Upper lobe of right lung (tissue), 1 donor: ENCODE data around the gene GPR39. TPM values are rescaled to one million over a fixed set of nuclear protein-coding genes. Genes with fewer than 3 reads are reported as not detected.

ENCODE experiments used
- ATAC-seq: fragments of 200-7000 bp; cut with Tn5 transposase; one replicate; pipeline ENCODE4 v1.9.1; 2020; ENCODE audit warnings: mild to moderate bottlenecking, moderate library complexity
- DNase-seq: peaks from one replicate; pipeline ENCODE4 v3.0.0-alpha.2; 2020
- H3K27ac ChIP-seq: fragments of 200-600 bp; one replicate; pipeline ENCODE4 v1.8.0; 2022
- H3K27me3 ChIP-seq: fragments of 200-600 bp; one replicate; pipeline ENCODE4 v1.8.0; 2022; ENCODE audit warnings: mild to moderate bottlenecking
- H3K36me3 ChIP-seq: fragments of 200-600 bp; one replicate; pipeline ENCODE4 v1.8.0; 2022
- H3K4me1 ChIP-seq: fragments of 200-600 bp; one replicate; pipeline ENCODE4 v1.8.0; 2022
- H3K4me3 ChIP-seq: fragments of 200-600 bp; one replicate; pipeline ENCODE4 v1.8.0; 2022; ENCODE audit warnings: mild to moderate bottlenecking
- H3K9me3 ChIP-seq: fragments of 200-600 bp; one replicate; pipeline ENCODE4 v1.8.0; 2022
- intact Hi-C: fragments of 100-400 bp; cut with DNase I; formaldehyde crosslinking; loops from one replicate; pipeline ENCODE4 v1.11.0; 2022
- total RNA-seq: library from RNA; stranded (reverse); fragmentation: NEBNext Ultra II Directional; extraction: Animal tissue kit (Norgen Biotek cat#: 25700); gene quantifications from one replicate; pipeline ENCODE4 v1.2.1, GENCODE V29; 2021
- TF ChIP-seq, protein P1 (sequence below): fragments of 200-600 bp; IDR thresholded peaks from one replicate; pipeline ENCODE4 v1.8.0; 2022; ENCODE audit warnings: antibody characterized with exemption
- donor health status: DM: no; HTN: yes; CAD: no; lungs with severe emphysema.

The GPR39 gene
- total RNA-seq, 1 donor from 2014 or later = 13.4 TPM

DNA sequence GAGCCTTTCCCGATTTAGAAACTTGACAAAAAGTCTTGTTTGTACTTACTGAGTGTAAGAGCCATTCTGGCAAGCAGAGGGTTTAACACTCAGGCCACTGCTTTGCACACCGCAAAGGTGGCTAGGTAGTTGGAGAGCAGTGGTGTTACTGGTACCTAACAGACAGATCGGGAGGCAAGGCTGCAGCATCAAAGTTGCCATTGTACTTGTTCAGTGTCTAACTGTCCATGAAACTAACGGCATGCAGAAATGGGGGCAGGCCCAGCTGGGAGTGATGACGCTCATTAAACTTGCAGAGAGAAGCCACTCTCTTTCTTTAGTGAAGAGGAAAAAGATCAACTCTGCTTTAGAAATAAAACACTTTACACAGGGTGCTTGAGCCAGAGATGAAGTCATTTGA, 10.1 kb downstream of the GPR39 start:
- TF ChIP-seq, protein P1, sequence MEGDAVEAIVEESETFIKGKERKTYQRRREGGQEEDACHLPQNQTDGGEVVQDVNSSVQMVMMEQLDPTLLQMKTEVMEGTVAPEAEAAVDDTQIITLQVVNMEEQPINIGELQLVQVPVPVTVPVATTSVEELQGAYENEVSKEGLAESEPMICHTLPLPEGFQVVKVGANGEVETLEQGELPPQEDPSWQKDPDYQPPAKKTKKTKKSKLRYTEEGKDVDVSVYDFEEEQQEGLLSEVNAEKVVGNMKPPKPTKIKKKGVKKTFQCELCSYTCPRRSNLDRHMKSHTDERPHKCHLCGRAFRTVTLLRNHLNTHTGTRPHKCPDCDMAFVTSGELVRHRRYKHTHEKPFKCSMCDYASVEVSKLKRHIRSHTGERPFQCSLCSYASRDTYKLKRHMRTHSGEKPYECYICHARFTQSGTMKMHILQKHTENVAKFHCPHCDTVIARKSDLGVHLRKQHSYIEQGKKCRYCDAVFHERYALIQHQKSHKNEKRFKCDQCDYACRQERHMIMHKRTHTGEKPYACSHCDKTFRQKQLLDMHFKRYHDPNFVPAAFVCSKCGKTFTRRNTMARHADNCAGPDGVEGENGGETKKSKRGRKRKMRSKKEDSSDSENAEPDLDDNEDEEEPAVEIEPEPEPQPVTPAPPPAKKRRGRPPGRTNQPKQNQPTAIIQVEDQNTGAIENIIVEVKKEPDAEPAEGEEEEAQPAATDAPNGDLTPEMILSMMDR = no peak
- no peaks in the 10 kb centered on the region for H3K4me1 ChIP-seq
- intact Hi-C loops = no loop called here
- no peaks in the 10 kb centered on the region for H3K9me3 ChIP-seq
- no peak overlapping the region for H3K4me3 ChIP-seq
- H3K27ac ChIP-seq = no peak overlapping the region
- H3K36me3 ChIP-seq = no peaks in the 10 kb centered on the region
- H3K27me3 ChIP-seq = no peaks in the 10 kb centered on the region
- ATAC-seq = no peak
- no peak for DNase-seq

DNA sequence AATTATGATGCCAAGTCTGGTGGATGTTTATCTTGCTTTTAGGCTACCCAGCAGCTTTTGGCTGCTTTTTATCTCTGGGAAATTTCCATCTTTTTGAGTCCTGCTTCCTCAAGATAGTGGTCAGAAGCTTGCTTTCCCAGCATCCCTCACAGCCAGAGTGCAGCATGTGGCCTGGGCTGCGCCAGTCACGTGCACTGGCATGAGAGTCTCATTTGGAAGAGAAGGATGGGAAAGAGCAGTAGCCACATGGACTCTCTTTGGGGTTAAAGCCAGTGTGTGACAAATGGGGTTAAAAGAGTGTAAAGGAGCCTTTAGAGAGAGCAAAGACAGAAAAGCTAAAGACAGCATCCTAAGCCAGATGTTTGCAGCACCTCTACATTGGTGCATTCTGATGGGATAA, 12.7 kb downstream of the GPR39 start:
- DNase-seq = no peak
- Histone ChIP-seq H3K27ac (no peak overlapping the region), H3K9me3 (no peaks in the 10 kb centered on the region), H3K4me1 (no peaks in the 10 kb centered on the region), H3K4me3 (no peak overlapping the region), H3K36me3 (no peaks in the 10 kb centered on the region), H3K27me3 (no peaks in the 10 kb centered on the region)
- no peak for ATAC-seq
- intact Hi-C loops = no loop called here
- TF ChIP-seq, protein P1 = no peak

- Histone ChIP-seq H3K4me1 (no peaks in the 10 kb centered on the region), H3K27me3 (no peaks in the 10 kb centered on the region), H3K4me3 (no peak overlapping the region), H3K36me3 (no peaks in the 10 kb centered on the region), H3K27ac (no peak overlapping the region), H3K9me3 (no peaks in the 10 kb centered on the region)
- ATAC-seq (no peak), DNase-seq (no peak)
- intact Hi-C loops = no loop called here
- TF ChIP-seq, protein P1 = no peak
Measured at GRCh38 chr2:132429941-132430573, 13.5 kb downstream of the GPR39 start.

DNA sequence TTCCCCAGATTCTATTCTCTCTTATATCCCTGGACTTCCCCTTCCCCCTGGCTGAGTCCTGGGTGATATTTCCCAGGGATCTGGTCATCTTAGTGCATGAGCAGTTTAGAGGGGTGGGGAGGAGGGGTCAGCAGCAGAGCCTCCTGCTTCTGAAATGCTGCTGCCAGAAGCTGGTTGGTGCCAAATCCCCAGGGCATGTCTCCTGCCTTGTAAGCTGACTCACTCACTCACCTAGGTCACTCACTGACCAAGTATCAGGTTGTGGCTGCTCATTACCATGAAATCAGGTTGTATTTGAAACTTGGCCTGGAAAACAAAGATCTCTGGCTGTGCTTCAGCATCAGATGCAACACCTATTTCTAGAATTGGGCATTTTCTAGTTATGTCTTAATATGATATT, 14.3 kb downstream of the GPR39 start:
- Histone ChIP-seq H3K27me3 (no peaks in the 10 kb centered on the region), H3K9me3 (no peaks in the 10 kb centered on the region), H3K36me3 (no peaks in the 10 kb centered on the region), H3K4me1 (no peaks in the 10 kb centered on the region), H3K27ac (no peak overlapping the region), H3K4me3 (no peak overlapping the region)
- TF ChIP-seq, protein P1 = no peak
- intact Hi-C loops = no loop called here
- ATAC-seq = no peak
- DNase-seq = no peak

DNA sequence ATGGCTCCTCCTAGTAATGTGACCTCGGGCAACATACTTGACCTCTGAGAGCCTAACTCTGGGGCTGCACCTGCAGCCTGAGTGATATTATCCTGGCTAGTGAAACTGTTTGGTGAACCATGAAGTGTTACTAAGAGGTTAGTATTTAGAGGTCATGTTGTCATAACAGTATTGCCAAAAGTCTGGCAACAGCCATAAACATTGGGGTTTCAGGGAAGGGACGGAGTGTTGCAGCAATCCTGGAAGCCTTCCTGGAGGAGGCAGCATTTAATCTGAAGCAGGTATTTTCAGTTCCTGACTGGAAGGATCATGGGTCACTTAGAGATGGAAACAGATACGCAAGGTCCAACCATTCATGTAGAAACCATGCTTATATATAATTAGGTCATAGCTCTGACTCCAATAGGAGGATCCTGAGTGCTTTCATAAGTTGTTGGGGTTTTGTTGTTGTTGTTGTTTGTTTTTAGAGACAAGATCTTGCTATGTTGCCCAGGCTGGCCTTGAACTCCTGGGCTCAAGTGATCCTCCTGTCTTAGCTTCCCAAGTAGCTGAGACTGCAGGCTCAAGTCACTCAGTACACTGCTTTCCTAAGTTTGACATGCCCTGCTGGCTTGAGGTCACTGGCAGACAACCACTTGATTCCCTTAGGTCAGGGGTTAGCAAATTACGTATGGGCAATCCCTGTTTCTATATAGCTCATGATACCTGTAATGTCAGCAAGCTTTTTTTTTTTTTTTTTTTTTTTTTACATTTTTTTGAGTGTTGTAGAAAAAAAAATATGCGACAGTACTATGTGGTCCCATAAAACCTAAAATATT, 21.5 kb downstream of the GPR39 start:
- no peaks in the 10 kb centered on the region for H3K36me3 ChIP-seq
- no peaks in the 10 kb centered on the region for H3K9me3 ChIP-seq
- ATAC-seq (no peak), DNase-seq (no peak)
- H3K27ac ChIP-seq = no peak overlapping the region
- intact Hi-C loops = no loop called here
- no peaks in the 10 kb centered on the region for H3K4me1 ChIP-seq
- H3K4me3 ChIP-seq = no peak overlapping the region
- TF ChIP-seq, protein P1 = no peak
- H3K27me3 ChIP-seq = no peaks in the 10 kb centered on the region
